HEK293 (cell line): ENCODE measurements around the gene CIAPIN1.

Experiments
- AEBP2 ChIP-seq: fragments of 450-650 bp; formaldehyde crosslinking; IDR thresholded peaks from 2 replicates; pipeline ENCODE4 v1.5.1; 2016; ENCODE audit warnings: missing biosample characterization, missing genetic modification characterization, borderline replicate concordance
- BCL11A ChIP-seq: fragments of 450-650 bp; formaldehyde crosslinking; IDR thresholded peaks from 2 replicates; pipeline ENCODE4 v1.5.1; 2016; ENCODE audit warnings: low read depth, missing biosample characterization, missing genetic modification characterization
- BCL11B ChIP-seq: fragments of 450-650 bp; formaldehyde crosslinking; IDR thresholded peaks from 2 replicates; pipeline ENCODE4 v1.5.1; 2016; ENCODE audit warnings: low read depth, missing biosample characterization, missing genetic modification characterization
- HOXA7 ChIP-seq: sonication (generic); formaldehyde crosslinking; IDR thresholded peaks from 2 replicates; pipeline ENCODE4 v1.8.1; 2022; ENCODE audit warnings: missing genetic modification reagents, borderline replicate concordance
- KLF17 ChIP-seq: fragments of 450-650 bp; formaldehyde crosslinking; IDR thresholded peaks from 2 replicates; pipeline ENCODE4 v1.5.1; 2016; ENCODE audit warnings: missing biosample characterization, missing genetic modification characterization
- MYNN ChIP-seq: fragments of 450-650 bp; formaldehyde crosslinking; IDR thresholded peaks from 2 replicates; pipeline ENCODE4 v1.5.1; 2016; ENCODE audit warnings: missing biosample characterization, missing genetic modification characterization, borderline replicate concordance
- PATZ1 ChIP-seq: fragments of 450-650 bp; formaldehyde crosslinking; IDR thresholded peaks from 2 replicates; pipeline ENCODE4 v1.5.1; 2016; ENCODE audit warnings: missing biosample characterization, missing genetic modification characterization
- PRDM6 ChIP-seq: fragments of 450-650 bp; formaldehyde crosslinking; IDR thresholded peaks from 2 replicates; pipeline ENCODE4 v1.5.1; 2017; ENCODE audit warnings: missing biosample characterization, missing genetic modification characterization
- SCRT1 ChIP-seq: fragments of 450-650 bp; formaldehyde crosslinking; IDR thresholded peaks from 2 replicates; pipeline ENCODE4 v1.5.1; 2016; ENCODE audit warnings: missing biosample characterization, missing genetic modification characterization, borderline replicate concordance
- TRIM28 ChIP-seq: IDR thresholded peaks from 2 replicates; pipeline ENCODE4 v1.6.1; 2011; ENCODE audit warnings: low read length, control low read depth, borderline replicate concordance
- ZBTB1 ChIP-seq: fragments of 450-650 bp; formaldehyde crosslinking; IDR thresholded peaks from 2 replicates; pipeline ENCODE4 v1.5.1; 2016; ENCODE audit warnings: missing biosample characterization, missing genetic modification characterization
- ZBTB44 ChIP-seq: fragments of 450-650 bp; IDR thresholded peaks from 2 replicates; pipeline ENCODE4 v1.5.1; 2018; ENCODE audit warnings: missing biosample characterization, mild to moderate bottlenecking, missing genetic modification characterization
- ZBTB8A ChIP-seq: fragments of 450-650 bp; formaldehyde crosslinking; IDR thresholded peaks from 2 replicates; pipeline ENCODE4 v1.5.1; 2016; ENCODE audit warnings: missing biosample characterization, missing genetic modification characterization
- ZNF133 ChIP-seq: fragments of 450-650 bp; formaldehyde crosslinking; IDR thresholded peaks from 2 replicates; pipeline ENCODE4 v1.5.1; 2016; ENCODE audit warnings: missing biosample characterization, missing genetic modification characterization
- ZNF146 ChIP-seq: fragments of 450-650 bp; formaldehyde crosslinking; IDR thresholded peaks from 2 replicates; pipeline ENCODE4 v1.5.1; 2016; ENCODE audit warnings: missing biosample characterization, missing genetic modification characterization
- ZNF155 ChIP-seq: fragments of 450-650 bp; formaldehyde crosslinking; IDR thresholded peaks from 2 replicates; pipeline ENCODE4 v1.5.1; 2016; ENCODE audit warnings: missing biosample characterization, missing genetic modification characterization
- ZNF157 ChIP-seq: fragments of 450-650 bp; formaldehyde crosslinking; IDR thresholded peaks from 2 replicates; pipeline ENCODE4 v1.5.1; 2016; ENCODE audit warnings: missing biosample characterization, missing genetic modification characterization
- ZNF223 ChIP-seq: fragments of 450-650 bp; formaldehyde crosslinking; IDR thresholded peaks from 2 replicates; pipeline ENCODE4 v1.5.1; 2016; ENCODE audit warnings: missing biosample characterization, missing genetic modification characterization
- ZNF24 ChIP-seq: fragments of 450-650 bp; formaldehyde crosslinking; IDR thresholded peaks from 2 replicates; pipeline ENCODE4 v1.5.1; 2016; ENCODE audit warnings: missing biosample characterization, missing genetic modification characterization
- ZNF26 ChIP-seq: fragments of 450-650 bp; formaldehyde crosslinking; IDR thresholded peaks from 2 replicates; pipeline ENCODE4 v1.5.1; 2016; ENCODE audit warnings: missing biosample characterization, missing genetic modification characterization
- ZNF366 ChIP-seq: fragments of 450-650 bp; formaldehyde crosslinking; conservative IDR thresholded peaks from 2 replicates; pipeline ENCODE4 v1.5.1; 2016; ENCODE audit warnings: missing biosample characterization, missing genetic modification characterization
- ZNF394 ChIP-seq: fragments of 450-650 bp; formaldehyde crosslinking; IDR thresholded peaks from 2 replicates; pipeline ENCODE4 v1.5.1; 2016; ENCODE audit warnings: missing biosample characterization, missing genetic modification characterization, mild to moderate bottlenecking, moderate library complexity, borderline replicate concordance
- ZNF530 ChIP-seq: fragments of 450-650 bp; formaldehyde crosslinking; IDR thresholded peaks from 2 replicates; pipeline ENCODE4 v1.5.1; 2016; ENCODE audit warnings: low read depth, missing biosample characterization, missing genetic modification characterization
- ZNF549 ChIP-seq: fragments of 450-650 bp; IDR thresholded peaks from 2 replicates; pipeline ENCODE4 v1.5.1; 2018; ENCODE audit warnings: missing biosample characterization, missing genetic modification characterization, mild to moderate bottlenecking, inconsistent platforms, moderate library complexity
- ZNF677 ChIP-seq: fragments of 450-650 bp; IDR thresholded peaks from 2 replicates; pipeline ENCODE4 v1.5.0; 2018; ENCODE audit warnings: missing biosample characterization, mild to moderate bottlenecking, missing genetic modification characterization, moderate library complexity
- ZNF843 ChIP-seq: fragments of 450-650 bp; formaldehyde crosslinking; IDR thresholded peaks from 2 replicates; pipeline ENCODE4 v1.5.1; 2016; ENCODE audit warnings: missing biosample characterization, missing genetic modification characterization
- ZSCAN18 ChIP-seq: fragments of 450-650 bp; formaldehyde crosslinking; IDR thresholded peaks from 2 replicates; pipeline ENCODE4 v1.5.1; 2016; ENCODE audit warnings: missing biosample characterization, missing genetic modification characterization

The CIAPIN1 gene

GRCh38 chr16:57462209-57462977 lies 15.2 kb upstream of the CIAPIN1 start, which contains the start of gene POLR2C (continued):
- TF ChIP-seq MYNN (no peak), ZNF155 (tag by site-specific recombination) (no peak), ZNF366 (tag by site-specific recombination) (no peak), ZNF223 (tag by site-specific recombination) (no peak), TRIM28 (0 out of 2 replicates have a peak, but pooled peaks have one; percentile 18), PATZ1 (tag by site-specific recombination) (peak; percentile 39), AEBP2 (tag by site-specific recombination) (no peak), ZNF133 (no peak), ZNF549 (tag by site-specific recombination) (no peak), ZBTB8A (tag by site-specific recombination) (no peak), SCRT1 (tag by site-specific recombination) (no peak), HOXA7 (CRISPR knock-in tag) (no peak), ZNF146 (tag by site-specific recombination) (peak; percentile 66), BCL11B (no peak), ZNF843 (peak; percentile 52; the same call in 1 of the 2 replicates), KLF17 (tag by site-specific recombination) (peak; percentile 68), ZNF24 (tag by site-specific recombination) (peak; percentile 84; the same call in 1 of the 2 replicates), ZBTB1 (tag by site-specific recombination) (no peak), PRDM6 (tag by site-specific recombination) (no peak), BCL11A (tag by site-specific recombination) (no peak), ZNF530 (tag by site-specific recombination) (no peak), ZSCAN18 (tag by site-specific recombination) (no peak), ZBTB44 (tag by site-specific recombination) (peak; percentile 44; the same call in 1 of the 2 replicates), ZNF394 (tag by site-specific recombination) (0 out of 2 replicates have a peak, but pooled peaks have one; percentile 31), ZNF677 (tag by site-specific recombination) (no peak), ZNF157 (tag by site-specific recombination) (no peak), ZNF26 (tag by site-specific recombination) (no peak)
